Prostate gland (tissue), 2 donors: ENCODE results near the gene MAGEA8. TPM values are rescaled to one million over a fixed set of nuclear protein-coding genes. Genes with fewer than 3 reads are reported as not detected.

ENCODE experiments used
- DNase-seq: peaks from one replicate; pipeline ENCODE4 v3.0.0-alpha.2; 2019; ENCODE audit warnings: low spot score
- H3K27ac ChIP-seq, 2 donors: fragments of 200-600 bp; sonication (generic); 2 replicates each; pipeline ENCODE4 v1.5.1; 2017 to 2019
- H3K27me3 ChIP-seq: fragments of 200-600 bp; sonication (generic); replicated peaks from 2 replicates; pipeline ENCODE4 v1.5.1; 2019; ENCODE audit not compliant: insufficient read depth
- H3K36me3 ChIP-seq, 2 donors: fragments of 200-600 bp; sonication (generic); 1 replicate in 1 of 2; 2 replicates in 1 of 2; pipeline versions ENCODE4 v1.5.1 to v1.8.1; 2017 to 2019
- H3K4me1 ChIP-seq: fragments of 200-600 bp; sonication (generic); replicated peaks from 2 replicates; pipeline ENCODE4 v1.5.1; 2019
- H3K4me3 ChIP-seq, 2 donors: fragments of 200-600 bp; sonication (generic); 2 replicates each; pipeline ENCODE4 v1.5.1; 2017 to 2019
- H3K9me3 ChIP-seq: fragments of 200-600 bp; sonication (generic); 2 replicates; pipeline ENCODE4 v1.5.1; 2017
- CTCF ChIP-seq, 4 experiments: fragments of 200-600 bp in 2 of 4; fragments of 450-650 bp in 2 of 4; sonication (generic) in 2 of 4; IDR thresholded peaks; 1 replicate in 3 of 4; 2 replicates in 1 of 4; pipeline ENCODE4 v1.5.1; 2016 to 2019; ENCODE audit warnings: antibody characterized with exemption in 4 of 4, mild to moderate bottlenecking in 2 of 4, moderate library complexity in 2 of 4
- POLR2A ChIP-seq: fragments of 450-650 bp; IDR thresholded peaks from one replicate; pipeline ENCODE4 v1.6.1; 2016; ENCODE audit warnings: antibody characterized with exemption, mild to moderate bottlenecking
- POLR2AphosphoS5 ChIP-seq: sonication (generic); formaldehyde crosslinking; IDR thresholded peaks from one replicate; pipeline ENCODE4 v1.6.1; 2017; ENCODE audit warnings: antibody characterized with exemption
- WGBS: methylation state at CpG from one replicate; pipeline ENCODE4 v1.1.5; 2018; 5-methylcytosine and 5-hydroxymethylcytosine counted together
- intact Hi-C: fragments of 100-400 bp; cut with DNase I; formaldehyde crosslinking; loops from one replicate; pipeline ENCODE4 v1.14.2; 2022
- total RNA-seq, 2 donors: library from RNA; depleted of rRNA; stranded (reverse); fragments of >200 nt; gene quantifications; one replicate each; pipeline ENCODE4 v1.1.0, GENCODE V29; 2016

The MAGEA8 gene
- total RNA-seq, 2 donors from 2014 or later, result 1.0 TPM; not detected in 1

DNA sequence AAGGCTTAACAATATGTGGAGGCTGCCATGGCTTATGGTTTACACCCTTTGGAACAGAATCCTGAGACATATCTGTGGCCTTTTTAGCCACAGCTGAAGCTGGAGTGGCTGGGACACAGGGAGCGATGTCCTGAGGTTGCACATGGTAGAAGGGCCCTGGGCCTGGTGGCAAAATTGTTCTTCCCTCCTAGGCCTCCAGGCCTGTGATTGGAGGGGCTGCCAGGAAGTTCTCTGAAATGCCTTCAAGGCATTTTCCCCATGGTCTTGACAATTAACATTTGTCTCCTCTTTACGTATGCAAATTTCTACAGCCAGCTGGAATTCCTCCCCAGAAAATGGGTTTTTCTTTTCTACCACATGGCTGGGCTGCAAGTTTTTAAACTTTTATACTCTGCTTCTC, 39.1 kb upstream of the MAGEA8 start:
- Histone ChIP-seq H3K27me3 (no peaks in the 10 kb centered on the region), H3K4me1 (no peaks in the 10 kb centered on the region), H3K27ac (no peak overlapping the region), H3K36me3 (no peaks in the 10 kb centered on the region), H3K4me3 (no peak overlapping the region), H3K9me3 (no peaks in the 10 kb centered on the region)
- WGBS, result 93% methylated on average over 2 of the region's 2 CpGs
- no peak for DNase-seq
- intact Hi-C loops, result no loop called here
- TF ChIP-seq CTCF (IDR thresholded peaks at IDR 0.05), result no peak
- TF ChIP-seq POLR2A, result no peak
- no peak for TF ChIP-seq POLR2AphosphoS5

- WGBS, result 83% methylated on average over 1 of the region's 1 CpG
- Histone ChIP-seq H3K4me3 (no peak overlapping the region), H3K36me3 (no peaks in the 10 kb centered on the region), H3K4me1 (no peaks in the 10 kb centered on the region), H3K27ac (no peak overlapping the region), H3K27me3 (no peaks in the 10 kb centered on the region), H3K9me3 (no peaks in the 10 kb centered on the region)
- intact Hi-C loops, result no loop called here
- no peak for TF ChIP-seq CTCF (IDR thresholded peaks at IDR 0.05)
- no peak for DNase-seq
These were observed 35.6 kb upstream of the MAGEA8 start for GRCh38 chrX:149845385-149845784.

- no peak for DNase-seq
- intact Hi-C loops, result no loop called here
- WGBS, result 93% methylated on average over 3 of the region's 3 CpGs
- TF ChIP-seq POLR2A, result no peak
- TF ChIP-seq POLR2AphosphoS5, result no peak
- no peak for TF ChIP-seq CTCF (IDR thresholded peaks at IDR 0.05)
- no peak overlapping the region for H3K4me3 ChIP-seq
- no peaks in the 10 kb centered on the region for H3K4me1 ChIP-seq
- no peaks in the 10 kb centered on the region for H3K27me3 ChIP-seq
- no peaks in the 10 kb centered on the region for H3K9me3 ChIP-seq
- H3K27ac ChIP-seq, result no peak overlapping the region
- no peaks in the 10 kb centered on the region for H3K36me3 ChIP-seq
These were observed 34.2 kb upstream of the MAGEA8 start for GRCh38 chrX:149846789-149847188.

DNA sequence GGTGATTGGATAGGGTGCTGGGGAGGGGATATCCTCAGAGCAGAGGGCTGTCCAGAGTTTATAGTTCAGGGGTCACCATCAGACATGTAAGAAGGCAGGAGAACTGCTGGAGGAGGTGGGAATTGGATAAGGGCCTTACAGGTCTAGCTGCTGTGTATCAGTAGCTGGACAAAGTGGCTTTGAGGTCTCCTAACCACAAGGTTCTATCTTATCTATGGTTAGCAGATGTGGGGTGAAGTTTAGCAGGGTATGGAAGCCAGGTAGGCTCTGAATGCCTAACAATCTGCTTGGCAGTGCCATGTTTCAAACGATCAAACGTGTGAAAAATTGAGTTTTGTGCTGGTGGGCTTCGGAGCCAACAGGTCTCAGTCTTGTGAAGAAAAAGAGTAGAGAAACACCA, 32.1 kb upstream of the MAGEA8 start:
- no peaks in the 10 kb centered on the region for H3K9me3 ChIP-seq
- H3K27ac ChIP-seq, result no peak overlapping the region
- H3K4me1 ChIP-seq, result no peaks in the 10 kb centered on the region
- H3K27me3 ChIP-seq, result no peaks in the 10 kb centered on the region
- TF ChIP-seq POLR2A (no peak), CTCF (IDR thresholded peaks at IDR 0.05) (no peak), POLR2AphosphoS5 (no peak)
- 94% methylated on average over 3 of the region's 3 CpGs for WGBS
- no peak for DNase-seq
- H3K4me3 ChIP-seq, result no peak overlapping the region
- H3K36me3 ChIP-seq, result no peaks in the 10 kb centered on the region
- intact Hi-C loops, result no loop called here

- TF ChIP-seq CTCF (IDR thresholded peaks at IDR 0.05), result no peak
- no peak for TF ChIP-seq POLR2AphosphoS5
- no peak for TF ChIP-seq POLR2A
These were observed 31.2 kb upstream of the MAGEA8 start for GRCh38 chrX:149849787-149850186.

More at GRCh38 chrX:149849787-149850186, 31.2 kb upstream of the MAGEA8 start:
- 82% methylated on average over 2 of the region's 2 CpGs for WGBS
- H3K4me3 ChIP-seq, result no peak overlapping the region
- no peaks in the 10 kb centered on the region for H3K9me3 ChIP-seq
- no peaks in the 10 kb centered on the region for H3K27me3 ChIP-seq
- no peak overlapping the region for H3K27ac ChIP-seq
- no peaks in the 10 kb centered on the region for H3K36me3 ChIP-seq
- no peaks in the 10 kb centered on the region for H3K4me1 ChIP-seq
- intact Hi-C loops, result no loop called here
- no peak for DNase-seq
